ENCODE data around the gene GLRX5.

DNA sequence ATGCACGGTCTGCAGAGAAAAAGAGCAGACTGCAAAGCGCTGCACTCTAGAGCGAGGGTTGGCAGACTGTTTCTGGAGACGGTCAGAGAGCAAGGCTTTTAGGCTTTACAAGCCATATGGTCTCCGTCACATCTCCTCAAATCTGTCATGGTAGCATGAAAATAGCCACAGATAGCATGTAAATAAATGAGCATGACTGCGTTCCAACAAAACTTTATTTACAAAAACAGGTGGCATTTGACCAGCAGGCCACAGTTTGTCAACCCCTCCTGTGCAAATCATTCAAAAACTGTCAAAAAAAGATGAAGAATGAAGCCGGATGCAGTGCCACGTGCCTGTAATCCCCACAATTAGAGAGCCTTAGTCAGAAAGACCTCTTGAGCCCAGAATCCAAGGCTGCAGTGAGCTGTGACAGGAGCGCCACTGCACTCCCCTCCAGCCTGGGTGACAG, 37.3 kb upstream of the GLRX5 start:
- TF ChIP-seq CTCF (IDR thresholded peaks at IDR 0.05; ENCODE audit: poor library complexity) (no peak), EZH2 (IDR thresholded peaks at IDR 0.05; ENCODE audit: borderline replicate concordance) (no peak), EZH2phosphoT487 (IDR thresholded peaks at IDR 0.05; ENCODE audit: low read depth, severe bottlenecking, unreplicated experiment) (no peak)

All from hepatocyte (in vitro differentiated cells).